Activated CD4-positive, alpha-beta T cell treated with anti-CD3 and anti-CD28 coated beads, Interleukin-2, amount 10 ng/mL, durations not matched to agents 7 days and 5 days (primary cell): ENCODE data around the gene ZSCAN5A. TPM values are rescaled to one million over a fixed set of nuclear protein-coding genes. Genes with fewer than 3 reads are reported as not detected.
"Not testable (repeated sequence)": the region's sequence is repeated elsewhere in the genome, so short reads cannot be mapped to it uniquely, and the experiment has no call there.

Experiments
- CTCF ChIA-PET: fragments of 350-600 bp; sonication (Branson Sonifier 250); formaldehyde crosslinking; loops from one replicate; lab custom pipeline; 2021; ENCODE audit warnings: antibody characterized with exemption; lab: Charles Lee
- POLR2A ChIA-PET: fragments of 350-600 bp; sonication (Branson Sonifier 250); formaldehyde crosslinking; loops from one replicate; lab custom pipeline; 2021; ENCODE audit warnings: antibody characterized with exemption; lab: Charles Lee
- DNase-seq: peaks from one replicate; pipeline ENCODE4 v3.0.0-alpha.2; 2020
- H3K27ac Mint-ChIP-seq: one replicate; pipeline ENCODE4 v1.8.0; 2021; ENCODE audit warnings: mild to moderate bottlenecking, moderate library complexity, mixed read lengths
- H3K27me3 Mint-ChIP-seq: one replicate; pipeline ENCODE4 v1.8.0; 2021; ENCODE audit warnings: mixed read lengths
- H3K36me3 Mint-ChIP-seq: one replicate; pipeline ENCODE4 v1.8.0; 2021; ENCODE audit warnings: low read depth, mixed read lengths
- H3K4me1 Mint-ChIP-seq: one replicate; pipeline ENCODE4 v1.8.0; 2021; ENCODE audit warnings: mixed read lengths
- H3K4me3 Mint-ChIP-seq: one replicate; pipeline ENCODE4 v1.8.0; 2021; ENCODE audit warnings: mild to moderate bottlenecking, moderate library complexity, mixed read lengths
- H3K9me3 Mint-ChIP-seq: one replicate; pipeline ENCODE4 v1.8.0; 2021; ENCODE audit warnings: mixed read lengths
- total RNA-seq, 2 experiments: library from RNA; stranded (reverse); gene quantifications; one replicate each; pipeline ENCODE4 v1.2.3, GENCODE V29; 2021

The ZSCAN5A gene
- total RNA-seq, 2 experiments from 2014 or later, result 9.3 to 9.4 TPM

DNA sequence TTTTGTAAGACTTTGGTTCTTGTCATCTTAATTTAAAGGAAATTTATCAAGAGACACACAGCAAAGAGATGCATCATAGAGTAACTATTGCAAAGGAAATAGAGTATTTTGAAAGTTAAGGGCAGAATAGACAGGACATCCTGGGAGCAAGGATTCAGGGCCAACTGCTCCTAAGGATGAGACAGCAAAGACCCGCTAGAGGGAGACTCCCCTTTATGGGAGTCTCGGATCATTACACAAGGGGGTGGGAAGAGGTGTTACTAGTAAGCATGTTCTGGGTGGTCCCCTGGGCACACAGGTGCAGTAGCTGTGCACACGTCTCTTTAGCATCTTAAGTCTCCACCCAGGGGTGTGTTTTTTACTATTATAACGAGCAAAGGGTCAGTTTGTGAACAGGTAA lies 102.9 kb downstream of the ZSCAN5A start:
- POLR2A ChIA-PET, result no interaction called here
- Mint-ChIP-seq H3K27ac (no peak overlapping the region), H3K9me3 (no peaks in the 10 kb centered on the region), H3K36me3 (no peaks in the 10 kb centered on the region), H3K27me3 (peaks cover 8% of the 10 kb centered on the region), H3K4me1 (peaks cover under 1% of the 10 kb centered on the region), H3K4me3 (no peak overlapping the region)
- CTCF ChIA-PET, result no interaction called here
- DNase-seq, result no peak

DNA sequence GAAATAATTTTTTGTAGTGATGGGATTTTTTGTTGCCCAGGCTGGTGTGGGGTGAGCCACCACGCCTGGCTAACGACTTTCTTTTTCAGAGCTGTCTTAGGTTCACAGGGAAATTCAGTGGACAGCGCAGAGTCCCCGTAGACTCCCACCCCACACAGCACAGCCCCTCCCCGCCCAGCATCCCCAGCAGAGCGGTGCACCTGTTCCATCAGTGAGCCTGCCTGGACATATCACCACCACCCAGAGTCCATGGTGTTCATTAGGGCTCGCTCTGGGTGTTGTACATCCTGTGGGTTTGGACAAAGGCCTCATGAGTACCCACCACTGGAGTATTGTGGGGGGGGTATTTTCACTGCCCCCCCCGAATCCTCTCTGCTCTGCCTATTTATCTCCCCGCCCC lies 104.6 kb downstream of the ZSCAN5A start:
- DNase-seq, H3K27me3 Mint-ChIP-seq, CTCF ChIA-PET, H3K4me3 Mint-ChIP-seq, H3K27ac Mint-ChIP-seq, H3K4me1 Mint-ChIP-seq, POLR2A ChIA-PET, H3K36me3 Mint-ChIP-seq, H3K9me3 Mint-ChIP-seq: not testable (repeated sequence)

DNA sequence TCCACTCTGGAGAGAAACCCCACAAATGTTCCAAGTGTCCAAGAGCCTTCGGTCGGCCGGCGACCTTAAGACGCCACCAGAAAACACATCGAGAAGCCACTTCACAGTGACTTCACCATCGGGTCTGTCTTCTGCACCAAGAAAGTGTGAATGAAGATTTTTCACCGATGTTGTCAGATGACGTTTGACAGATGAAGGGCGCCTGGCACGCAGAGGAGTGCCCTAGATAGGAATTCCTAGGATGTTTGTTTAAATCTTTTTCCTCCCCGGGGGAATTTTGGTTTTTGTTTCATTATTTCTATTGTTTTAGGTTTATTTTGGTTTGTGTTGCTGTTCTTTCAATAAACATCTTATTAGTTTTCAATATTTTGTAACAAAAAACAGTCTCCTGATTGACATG lies 105.5 kb downstream of the ZSCAN5A start:
- Mint-ChIP-seq H3K27ac (no peak overlapping the region), H3K4me3 (no peak overlapping the region), H3K36me3 (no peaks in the 10 kb centered on the region), H3K9me3 (no peaks in the 10 kb centered on the region), H3K4me1 (no peaks in the 10 kb centered on the region), H3K27me3 (no peaks in the 10 kb centered on the region)
- POLR2A ChIA-PET, result no interaction called here
- CTCF ChIA-PET, result no interaction called here
- DNase-seq, result no peak

DNA sequence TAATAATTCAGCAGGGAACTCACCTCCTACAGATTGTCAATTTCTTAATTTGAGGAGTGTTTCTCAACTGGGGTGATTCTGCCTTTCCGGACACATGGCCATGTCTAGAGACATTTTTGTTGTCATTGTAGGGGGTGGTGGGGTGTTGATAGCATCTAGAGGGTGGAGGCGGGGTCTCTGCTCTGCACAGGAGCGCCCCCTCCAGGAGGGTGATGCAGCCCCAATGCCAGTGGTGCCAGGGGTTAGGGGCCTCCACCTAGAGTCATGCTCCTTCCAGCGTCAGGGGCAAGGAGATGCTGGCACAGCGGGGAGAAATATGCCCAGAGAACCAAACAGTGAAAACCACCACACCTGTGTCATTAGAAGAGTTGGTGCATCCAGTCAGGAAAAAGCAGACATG lies 107.1 kb downstream of the ZSCAN5A start:
- DNase-seq, H3K27me3 Mint-ChIP-seq, H3K36me3 Mint-ChIP-seq, H3K4me3 Mint-ChIP-seq, CTCF ChIA-PET, POLR2A ChIA-PET, H3K4me1 Mint-ChIP-seq, H3K27ac Mint-ChIP-seq, H3K9me3 Mint-ChIP-seq: not testable (repeated sequence)

DNA sequence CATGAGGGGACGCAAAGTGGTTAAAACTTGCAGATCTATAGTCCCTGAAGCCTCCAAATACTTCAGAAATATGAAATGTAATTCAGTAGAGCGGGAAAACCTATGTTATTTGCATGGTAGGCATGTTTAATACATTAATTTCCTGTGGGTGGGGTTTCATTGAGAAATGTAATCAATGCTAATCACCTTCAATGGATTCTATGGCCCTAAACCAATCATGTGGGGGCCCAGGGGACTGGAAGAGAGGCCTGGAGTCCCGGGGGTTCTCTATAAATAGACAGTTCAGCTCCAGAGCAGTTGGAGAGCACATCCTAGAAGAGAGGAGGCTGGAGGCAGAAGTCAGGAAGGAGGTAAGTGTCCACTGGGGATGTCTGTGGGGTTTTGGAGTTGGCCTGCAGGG lies 112.7 kb downstream of the ZSCAN5A start, which contains the start of gene ZSCAN5C:
Gene ZSCAN5C, plus strand, starts transcription at position 301 of the 400 bp plus-strand sequence. CDS start 3,641 bp downstream, outside the sequence.
- Mint-ChIP-seq H3K27me3 (peaks cover 2% of the 10 kb centered on the region), H3K4me1 (no peaks in the 10 kb centered on the region), H3K36me3 (no peaks in the 10 kb centered on the region), H3K9me3 (no peaks in the 10 kb centered on the region), H3K4me3 (no peak within 1 kb of the TSS), H3K27ac (no peak within 1 kb of the TSS)
- DNase-seq, result no peak
- POLR2A ChIA-PET, result no interaction called here
- CTCF ChIA-PET, result no interaction called here

DNA sequence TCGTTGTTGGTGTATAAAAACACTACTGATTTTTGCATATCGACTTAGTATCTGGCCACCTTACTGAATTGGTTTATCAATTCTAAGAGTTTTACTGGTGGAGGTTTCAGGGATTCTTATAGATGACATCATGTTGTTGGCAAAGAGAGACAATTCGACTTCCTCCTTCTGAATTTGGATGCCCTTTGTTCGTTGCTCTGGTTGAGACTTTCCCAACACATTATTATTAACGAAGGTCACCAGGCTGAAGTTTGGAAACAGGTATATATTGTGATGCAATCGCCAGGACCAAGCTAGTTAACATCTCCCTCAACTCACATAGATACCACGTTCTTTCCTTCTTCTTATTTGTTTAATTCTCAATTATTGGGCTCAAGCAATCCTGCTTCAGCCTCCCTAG lies 115.0 kb downstream of the ZSCAN5A start:
- Mint-ChIP-seq H3K4me1 (no peaks in the 10 kb centered on the region), H3K9me3 (no peaks in the 10 kb centered on the region), H3K27ac (no peak overlapping the region), H3K36me3 (no peaks in the 10 kb centered on the region), H3K27me3 (peaks cover 2% of the 10 kb centered on the region), H3K4me3 (no peak overlapping the region)
- CTCF ChIA-PET, result no interaction called here
- DNase-seq, result no peak
- POLR2A ChIA-PET, result no interaction called here

DNA sequence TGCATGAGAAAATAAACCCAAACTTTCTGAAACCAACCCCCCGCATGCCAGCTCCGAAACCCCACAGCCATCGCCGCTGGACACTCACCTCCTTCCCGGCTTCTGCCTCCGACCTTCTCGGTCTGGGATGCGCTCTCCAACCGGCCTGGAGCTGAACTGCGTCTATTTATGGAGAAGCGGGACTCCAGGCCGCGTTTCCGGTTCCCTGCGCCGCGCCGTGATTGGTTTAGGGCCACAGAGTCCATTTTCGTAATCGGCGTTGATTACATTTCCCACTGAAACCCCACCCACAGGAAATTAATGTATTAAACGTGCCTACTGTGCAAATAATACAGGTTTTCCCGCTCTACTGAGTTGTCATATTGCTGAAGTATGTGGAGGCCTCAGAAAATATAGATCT lies 117.0 kb downstream of the ZSCAN5A start, which contains the start of gene ZSCAN5B:
Gene ZSCAN5B, minus strand, starts transcription at position 138 of the 400 bp plus-strand sequence. CDS start 4,731 bp downstream, outside the sequence.
- H3K9me3 Mint-ChIP-seq, DNase-seq, H3K27me3 Mint-ChIP-seq, H3K4me3 Mint-ChIP-seq, CTCF ChIA-PET, H3K36me3 Mint-ChIP-seq, H3K4me1 Mint-ChIP-seq, H3K27ac Mint-ChIP-seq, POLR2A ChIA-PET: not testable (repeated sequence)

DNA sequence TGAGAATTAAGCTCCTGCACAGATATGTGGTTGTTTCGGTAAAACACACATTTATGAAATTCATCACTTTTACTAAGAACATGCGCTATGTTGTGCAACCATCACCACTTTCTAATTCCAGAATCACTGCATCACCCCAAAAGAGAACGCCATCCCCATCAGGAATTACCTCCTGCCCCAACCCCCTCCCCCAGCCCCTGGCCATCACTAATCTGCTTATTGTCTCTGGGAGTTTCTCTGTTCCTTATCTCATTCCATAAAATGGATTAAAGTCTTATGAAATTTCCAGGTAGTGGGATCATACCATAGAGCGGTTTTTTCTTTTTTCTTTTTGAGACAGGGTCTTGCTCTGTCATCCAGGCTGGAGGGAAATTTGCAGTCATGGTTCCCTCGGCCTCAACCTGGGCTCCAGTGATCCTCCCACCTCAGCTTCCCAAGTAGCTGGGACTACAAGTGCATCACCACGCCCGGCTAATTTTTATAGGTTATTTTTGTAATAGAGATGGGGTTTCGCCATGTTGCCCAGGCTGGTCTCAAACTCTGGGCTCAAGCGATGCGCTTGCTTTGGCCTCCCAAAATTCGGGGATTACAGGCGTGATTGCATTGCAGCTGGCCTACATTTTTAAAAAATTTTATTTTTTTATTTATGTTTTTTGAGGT lies 120.5 kb downstream of the ZSCAN5A start:
- POLR2A ChIA-PET, result no interaction called here
- H3K27ac Mint-ChIP-seq, result no peak overlapping the region

DNA sequence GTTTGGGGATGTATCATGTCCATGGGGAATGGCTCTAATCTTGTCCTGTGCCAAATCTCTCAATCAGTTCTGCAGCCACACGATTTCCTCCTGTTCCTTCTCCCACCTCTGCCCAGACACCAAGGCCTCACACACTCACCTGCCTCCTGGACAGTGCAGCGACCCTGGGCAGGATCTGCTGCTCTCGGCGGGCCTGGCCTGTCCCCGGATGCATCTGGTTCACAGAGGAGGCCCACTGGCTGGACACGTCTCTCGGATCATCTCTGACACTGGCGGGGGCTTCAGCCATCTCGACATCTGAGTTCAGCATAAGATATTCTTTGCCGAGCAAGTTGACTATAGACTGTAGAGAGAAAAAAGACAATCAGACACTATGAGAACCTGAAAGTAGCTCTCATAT lies 122.9 kb downstream of the ZSCAN5A start:
- no peak overlapping the region for H3K4me3 Mint-ChIP-seq
- H3K9me3 Mint-ChIP-seq, result no peaks in the 10 kb centered on the region
- POLR2A ChIA-PET, result no interaction called here
- CTCF ChIA-PET, result no interaction called here
- peaks cover 3% of the 10 kb centered on the region for H3K4me1 Mint-ChIP-seq
- no peaks in the 10 kb centered on the region for H3K36me3 Mint-ChIP-seq
- peaks cover 2% of the 10 kb centered on the region for H3K27me3 Mint-ChIP-seq
- DNase-seq, result no peak
- no peak overlapping the region for H3K27ac Mint-ChIP-seq

More for the DNA sequence above, 120.5 kb downstream of the ZSCAN5A start:
- Mint-ChIP-seq H3K27me3 (no peaks in the 10 kb centered on the region), H3K4me3 (no peak overlapping the region), H3K4me1 (no peaks in the 10 kb centered on the region), H3K36me3 (no peaks in the 10 kb centered on the region), H3K9me3 (no peaks in the 10 kb centered on the region)
- DNase-seq, result no peak
- CTCF ChIA-PET, result interaction anchor here (1.1 kb wide), 1 partner anchor 1058 kb away, joined by 4 read pairs; no protein-coding TSS in a partner anchor

DNA sequence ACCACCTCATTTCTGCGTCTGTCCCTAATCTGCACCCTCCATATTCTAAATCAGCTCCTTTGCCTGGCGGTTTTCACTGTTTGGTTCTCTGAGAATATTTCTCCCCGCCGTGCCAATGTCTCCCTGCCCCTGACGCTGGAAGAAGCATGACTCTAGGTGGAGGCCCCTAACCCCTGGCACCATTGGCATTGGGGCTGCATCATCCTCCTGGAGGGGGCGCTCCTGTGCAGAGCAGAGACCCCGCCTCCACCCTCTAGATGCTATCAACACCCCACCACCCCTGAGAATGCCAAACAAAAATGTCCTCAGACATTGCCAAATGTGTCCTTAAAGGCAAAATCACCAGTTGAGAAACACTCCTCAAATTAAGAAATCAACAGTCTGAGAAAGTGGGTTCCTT lies 123.5 kb downstream of the ZSCAN5A start:
- Mint-ChIP-seq H3K27me3 (peaks cover 2% of the 10 kb centered on the region), H3K9me3 (no peaks in the 10 kb centered on the region), H3K4me1 (peaks cover 3% of the 10 kb centered on the region), H3K4me3 (no peak overlapping the region), H3K27ac (no peak overlapping the region), H3K36me3 (no peaks in the 10 kb centered on the region)
- no peak for DNase-seq
- CTCF ChIA-PET, result no interaction called here
- POLR2A ChIA-PET, result no interaction called here

DNA sequence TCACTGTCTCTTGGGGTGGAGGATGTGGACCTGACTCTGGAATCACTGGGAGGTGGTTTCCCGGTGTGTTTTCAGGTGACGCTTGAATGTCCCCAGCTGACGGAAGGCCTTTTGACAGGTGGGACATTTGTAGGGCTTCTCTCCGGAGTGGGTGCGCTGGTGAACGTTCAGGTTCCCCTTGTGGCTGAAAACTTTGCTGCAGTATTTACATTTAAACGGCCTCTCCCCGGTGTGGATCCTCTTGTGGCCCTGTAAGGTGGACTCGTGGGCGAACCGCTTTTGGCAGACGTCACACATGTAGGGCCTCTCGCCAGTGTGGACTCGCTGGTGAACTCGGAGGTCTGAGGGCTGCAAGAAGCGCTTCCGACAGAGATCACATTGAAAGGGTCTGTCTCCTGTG lies 124.9 kb downstream of the ZSCAN5A start:
- ChIA-PET POLR2A (no interaction called here), CTCF (no interaction called here)
- Mint-ChIP-seq H3K27me3 (peaks cover 4% of the 10 kb centered on the region), H3K27ac (no peak overlapping the region), H3K36me3 (no peaks in the 10 kb centered on the region), H3K9me3 (no peaks in the 10 kb centered on the region), H3K4me3 (no peak overlapping the region), H3K4me1 (peaks cover 10% of the 10 kb centered on the region)
- no peak for DNase-seq

DNA sequence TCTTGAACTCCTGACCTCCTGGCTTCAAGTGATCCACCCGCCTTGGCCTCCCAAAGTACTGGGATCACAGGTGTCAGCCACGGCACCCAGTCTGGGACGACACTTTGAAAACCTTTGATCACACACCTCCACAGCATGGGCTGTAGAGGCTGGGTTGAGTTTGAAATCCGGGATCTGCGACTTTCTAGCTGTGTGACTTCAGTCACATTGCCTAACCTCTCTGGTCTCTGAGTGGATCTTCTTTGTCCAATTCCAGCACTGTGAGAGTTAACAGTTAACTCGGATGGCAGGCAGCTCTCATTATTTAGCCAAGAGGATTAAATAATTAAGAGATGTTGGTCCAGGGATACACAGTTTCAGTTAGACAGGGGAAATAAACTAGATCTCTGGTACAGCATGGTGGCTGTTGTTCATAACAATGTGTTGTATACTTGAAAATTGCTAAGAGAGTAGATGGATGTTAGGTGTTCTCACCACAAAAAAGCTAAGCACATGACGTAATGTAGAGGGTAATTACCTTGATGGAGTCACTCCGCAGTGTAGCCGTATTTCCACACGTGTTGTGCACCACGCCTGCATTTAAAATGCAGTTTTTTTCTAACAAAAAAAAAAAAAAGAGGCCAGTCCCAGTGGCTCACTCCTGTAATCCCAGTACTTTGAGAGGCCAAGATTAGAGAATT lies 136.9 kb downstream of the ZSCAN5A start:
- POLR2A ChIA-PET, result interaction anchor here (0.5 kb wide), 1 partner anchor 25 kb away, joined by 3 read pairs; no protein-coding TSS in a partner anchor
- H3K27ac Mint-ChIP-seq, result no peak overlapping the region
- CTCF ChIA-PET, result interaction anchor here (1.3 kb wide), 1 partner anchor 12 kb away, joined by 3 read pairs; no protein-coding TSS in a partner anchor
- H3K9me3 Mint-ChIP-seq, result no peaks in the 10 kb centered on the region
- no peak for DNase-seq
- H3K36me3 Mint-ChIP-seq, result no peaks in the 10 kb centered on the region
- no peaks in the 10 kb centered on the region for H3K4me1 Mint-ChIP-seq
- no peaks in the 10 kb centered on the region for H3K27me3 Mint-ChIP-seq
- no peak overlapping the region for H3K4me3 Mint-ChIP-seq

DNA sequence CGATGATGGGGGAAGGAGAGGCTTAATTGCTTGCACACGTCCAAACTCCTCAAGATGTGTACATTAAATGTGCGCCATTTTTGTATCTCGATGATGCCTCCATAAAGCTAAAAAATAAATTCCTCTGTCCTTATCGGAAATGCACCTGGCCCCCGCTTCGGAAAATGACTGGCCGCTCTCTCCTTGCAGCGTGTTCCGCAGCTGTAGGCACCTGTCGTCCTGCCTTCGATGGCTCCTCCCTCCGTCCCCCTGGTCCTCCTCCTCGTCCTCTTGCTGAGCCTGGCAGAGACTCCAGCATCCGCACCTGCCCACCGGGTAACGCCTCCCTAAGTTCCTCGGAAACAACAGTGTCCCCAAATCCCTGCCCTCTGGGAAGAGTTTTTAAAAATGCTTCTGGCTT lies 137.8 kb downstream of the ZSCAN5A start:
- no peaks in the 10 kb centered on the region for H3K27me3 Mint-ChIP-seq
- no peaks in the 10 kb centered on the region for H3K9me3 Mint-ChIP-seq
- CTCF ChIA-PET, result interaction anchor here (0.6 kb wide), 1 partner anchor 76 kb away, joined by 3 read pairs; no protein-coding TSS in a partner anchor
- no peak overlapping the region for H3K27ac Mint-ChIP-seq
- DNase-seq, result no peak
- H3K36me3 Mint-ChIP-seq, result no peaks in the 10 kb centered on the region
- POLR2A ChIA-PET, result no interaction called here
- H3K4me1 Mint-ChIP-seq, result peaks cover 1% of the 10 kb centered on the region
- no peak overlapping the region for H3K4me3 Mint-ChIP-seq
